Stimulated activated naive CD8-positive, alpha-beta T cell treated with anti-CD3 and anti-CD28 coated beads, Interleukin-15, amount 100 ng/mL, for 72 hours (primary cell): ENCODE measurements around the gene CYGB.
"Not testable (repeated sequence)": the region's sequence is repeated elsewhere in the genome, so short reads cannot be mapped to it uniquely, and the experiment has no call there.

Source experiments
- ATAC-seq: fragments of 150-1000 bp; cut with Tn5 transposase; 2 replicates; pipeline ENCODE4 v1.10.0; 2021; ENCODE audit warnings: mild to moderate bottlenecking, moderate library complexity
- DNase-seq, 2 donors: peaks; one replicate each; pipeline ENCODE4 v3.0.0; 2021 to 2022
- H3K27ac Mint-ChIP-seq, 2 donors: one replicate each; pipeline ENCODE4 v1.8.0; 2022; ENCODE audit warnings: mild to moderate bottlenecking in 2 of 2, mixed read lengths in 2 of 2, moderate library complexity in 2 of 2
- H3K27me3 Mint-ChIP-seq: one replicate; pipeline ENCODE4 v1.8.0; 2022; ENCODE audit warnings: mixed read lengths
- H3K4me1 Mint-ChIP-seq: one replicate; pipeline ENCODE4 v1.8.0; 2022; ENCODE audit warnings: mild to moderate bottlenecking, mixed read lengths
- H3K4me3 Mint-ChIP-seq, 2 donors: one replicate each; pipeline ENCODE4 v1.8.0; 2022; ENCODE audit warnings: mild to moderate bottlenecking in 2 of 2, mixed read lengths in 2 of 2, moderate library complexity in 1 of 2
- H3K9me3 Mint-ChIP-seq, 2 donors: one replicate each; pipeline ENCODE4 v1.8.0; 2022; ENCODE audit warnings: mixed read lengths in 2 of 2

Gene CYGB

GRCh38 chr17:76572201-76572910 lies 34.8 kb upstream of the CYGB start:
- no peak overlapping the region for H3K27ac Mint-ChIP-seq
- ATAC-seq = no peak

GRCh38 chr17:76570877-76571471 lies 33.5 kb upstream of the CYGB start:
- ATAC-seq = no peak
- Mint-ChIP-seq H3K27me3 (peaks cover 2% of the 10 kb centered on the region), H3K9me3 (no peaks in the 10 kb centered on the region), H3K4me3 (no peak overlapping the region), H3K4me1 (peaks cover 28% of the 10 kb centered on the region), H3K27ac (no peak overlapping the region)
- no peak for DNase-seq

More at GRCh38 chr17:76572201-76572910, 34.8 kb upstream of the CYGB start:
- Mint-ChIP-seq H3K4me3 (no peak overlapping the region), H3K9me3 (no peaks in the 10 kb centered on the region), H3K4me1 (peaks cover 14% of the 10 kb centered on the region), H3K27me3 (peaks cover 7% of the 10 kb centered on the region)
- no peak for DNase-seq

GRCh38 chr17:76570457-76570856 lies 32.9 kb upstream of the CYGB start:
- Mint-ChIP-seq H3K27ac (no peak overlapping the region), H3K4me3 (no peak overlapping the region), H3K4me1 (peaks cover 33% of the 10 kb centered on the region), H3K27me3 (no peaks in the 10 kb centered on the region), H3K9me3 (no peaks in the 10 kb centered on the region)
- DNase-seq (no peak), ATAC-seq (no peak)

GRCh38 chr17:76569607-76570279 lies 32.2 kb upstream of the CYGB start:
- no peak for ATAC-seq
- Mint-ChIP-seq H3K4me1 (peaks cover 40% of the 10 kb centered on the region), H3K9me3 (no peaks in the 10 kb centered on the region), H3K27ac (no peak overlapping the region), H3K27me3 (no peaks in the 10 kb centered on the region), H3K4me3 (no peak overlapping the region)
- no peak for DNase-seq

GRCh38 chr17:76568811-76569221 lies 31.3 kb upstream of the CYGB start:
- Mint-ChIP-seq H3K27ac (no peak overlapping the region), H3K9me3 (no peaks in the 10 kb centered on the region), H3K4me1 (peaks cover 43% of the 10 kb centered on the region), H3K27me3 (no peaks in the 10 kb centered on the region), H3K4me3 (no peak overlapping the region)
- no peak for ATAC-seq
- DNase-seq = no peak

GRCh38 chr17:76567634-76568432 lies 30.3 kb upstream of the CYGB start:
- no peaks in the 10 kb centered on the region for H3K27me3 Mint-ChIP-seq
- H3K4me3 Mint-ChIP-seq = no peak overlapping the region
- peaks cover 50% of the 10 kb centered on the region for H3K4me1 Mint-ChIP-seq
- H3K27ac Mint-ChIP-seq = no peak overlapping the region
- DNase-seq (no peak), ATAC-seq (no peak)
- H3K9me3 Mint-ChIP-seq = no peaks in the 10 kb centered on the region

- Mint-ChIP-seq H3K4me1 (peaks cover 57% of the 10 kb centered on the region), H3K9me3 (no peaks in the 10 kb centered on the region), H3K27me3 (no peaks in the 10 kb centered on the region), H3K4me3 (no peak overlapping the region), H3K27ac (peak overlapping the region in 1 of 2 donors; percentile 60)
- DNase-seq (no peak), ATAC-seq (no peak)
Measured at GRCh38 chr17:76566988-76567431, 29.5 kb upstream of the CYGB start.

GRCh38 chr17:76566613-76566943 lies 29.1 kb upstream of the CYGB start:
- peaks cover 61% of the 10 kb centered on the region for H3K4me1 Mint-ChIP-seq
- no peaks in the 10 kb centered on the region for H3K9me3 Mint-ChIP-seq
- H3K4me3 Mint-ChIP-seq = no peak overlapping the region
- no peaks in the 10 kb centered on the region for H3K27me3 Mint-ChIP-seq
- DNase-seq (no peak), ATAC-seq (no peak)
- H3K27ac Mint-ChIP-seq = peak overlapping the region in 1 of 2 donors; percentile 60

- DNase-seq (no peak), ATAC-seq (no peak)
- peaks cover 67% of the 10 kb centered on the region for H3K4me1 Mint-ChIP-seq
- no peaks in the 10 kb centered on the region for H3K9me3 Mint-ChIP-seq
- H3K27me3 Mint-ChIP-seq = no peaks in the 10 kb centered on the region
- peak overlapping the region; percentile 40 to 72 for H3K27ac Mint-ChIP-seq
- no peak overlapping the region for H3K4me3 Mint-ChIP-seq
Measured at GRCh38 chr17:76565728-76566612, 28.5 kb upstream of the CYGB start.

- Mint-ChIP-seq H3K27ac (peak overlapping the region; percentile 40 to 59), H3K4me3 (peak overlapping the region in 1 of 2 donors; percentile 38), H3K4me1 (peaks cover 75% of the 10 kb centered on the region)
- not testable (repeated sequence) for H3K9me3 Mint-ChIP-seq, H3K27me3 Mint-ChIP-seq
- peak; percentile 67 for ATAC-seq
- DNase-seq = peak in 1 of 2 donors; percentile 33
Measured at GRCh38 chr17:76564991-76565727, 27.6 kb upstream of the CYGB start.

GRCh38 chr17:76563359-76563758 lies 25.9 kb upstream of the CYGB start:
- peak; percentile 47 for ATAC-seq
- H3K4me3 Mint-ChIP-seq, H3K27ac Mint-ChIP-seq, DNase-seq, H3K27me3 Mint-ChIP-seq, H3K9me3 Mint-ChIP-seq: not testable (repeated sequence)
- H3K4me1 Mint-ChIP-seq = peaks cover 88% of the 10 kb centered on the region

- DNase-seq = no peak
- H3K4me3 Mint-ChIP-seq = peak overlapping the region; percentile 6 to 47
- no peaks in the 10 kb centered on the region for H3K9me3 Mint-ChIP-seq
- H3K27me3 Mint-ChIP-seq = no peaks in the 10 kb centered on the region
- peak overlapping the region in 1 of 2 donors; percentile 42 for H3K27ac Mint-ChIP-seq
- ATAC-seq = no peak
- peaks cover 88% of the 10 kb centered on the region for H3K4me1 Mint-ChIP-seq
Measured at GRCh38 chr17:76562734-76563148, 25.2 kb upstream of the CYGB start.

- ATAC-seq = no peak
- Mint-ChIP-seq H3K4me3 (peak overlapping the region; percentile 62 to 100), H3K9me3 (no peaks in the 10 kb centered on the region), H3K4me1 (peaks cover 89% of the 10 kb centered on the region), H3K27me3 (no peaks in the 10 kb centered on the region), H3K27ac (peak overlapping the region in 1 of 2 donors; percentile 74)
- no peak for DNase-seq
Measured at GRCh38 chr17:76561799-76562268, 24.3 kb upstream of the CYGB start.

- Mint-ChIP-seq H3K4me1 (peaks cover 89% of the 10 kb centered on the region), H3K4me3 (peak overlapping the region; percentile 62 to 100)
Measured at GRCh38 chr17:76561332-76561731, 23.8 kb upstream of the CYGB start.

More at GRCh38 chr17:76561332-76561731, 23.8 kb upstream of the CYGB start:
- Mint-ChIP-seq H3K27me3 (no peaks in the 10 kb centered on the region), H3K27ac (peak overlapping the region; percentile 25 to 78), H3K9me3 (no peaks in the 10 kb centered on the region)
- DNase-seq = no peak
- no peak for ATAC-seq
